Measurements from ENCODE around the gene LAMTOR2. TPM values are rescaled to one million over a fixed set of nuclear protein-coding genes. Genes with fewer than 3 reads are reported as not detected.

The LAMTOR2 gene
- total and polyA plus RNA-seq, 9 of the 15 experiments (the other 6 are each of a cell fraction or from before 2014, with no cell fraction given), result 39.0 to 161 (median 74.6) TPM

DNA sequence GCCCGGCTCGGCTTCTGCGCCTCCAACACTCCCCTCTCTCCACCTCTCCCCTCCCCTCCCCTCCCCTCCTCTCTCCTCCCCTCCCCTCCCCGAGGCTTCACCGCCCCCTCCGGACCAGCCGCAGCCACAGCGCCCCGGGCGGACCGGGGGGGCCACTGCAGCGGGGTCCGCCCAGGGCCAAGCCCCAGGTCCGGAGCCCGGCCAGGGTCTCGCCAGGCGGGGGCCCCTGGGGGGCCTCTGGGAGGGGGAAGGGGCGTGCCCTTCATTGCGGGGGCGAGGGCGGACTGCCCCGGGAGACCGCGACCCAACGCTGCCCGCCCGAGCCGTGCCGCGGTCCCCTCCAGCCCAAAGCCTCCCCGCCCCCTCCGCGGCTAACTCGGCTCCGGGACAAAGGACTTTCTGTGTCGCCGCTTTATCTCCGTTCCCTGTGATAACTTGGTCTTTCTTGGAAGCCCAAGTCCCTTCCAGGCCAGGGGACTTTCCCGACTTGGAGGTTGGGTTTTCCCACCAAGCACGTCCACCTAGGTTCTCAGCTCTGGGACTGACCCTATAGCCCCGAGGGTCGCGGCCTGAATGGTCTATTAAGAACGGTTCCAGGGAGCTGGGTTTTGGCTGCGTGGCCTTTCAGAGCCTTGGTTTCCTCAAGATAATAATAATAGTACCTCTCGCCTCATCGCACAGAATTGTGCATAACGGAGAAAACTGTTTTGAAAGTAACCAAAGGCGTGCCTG is 648 bp upstream of the LAMTOR2 start, which contains the start of gene UBQLN4 (continued):
- TF ChIP-seq, protein P1, sequence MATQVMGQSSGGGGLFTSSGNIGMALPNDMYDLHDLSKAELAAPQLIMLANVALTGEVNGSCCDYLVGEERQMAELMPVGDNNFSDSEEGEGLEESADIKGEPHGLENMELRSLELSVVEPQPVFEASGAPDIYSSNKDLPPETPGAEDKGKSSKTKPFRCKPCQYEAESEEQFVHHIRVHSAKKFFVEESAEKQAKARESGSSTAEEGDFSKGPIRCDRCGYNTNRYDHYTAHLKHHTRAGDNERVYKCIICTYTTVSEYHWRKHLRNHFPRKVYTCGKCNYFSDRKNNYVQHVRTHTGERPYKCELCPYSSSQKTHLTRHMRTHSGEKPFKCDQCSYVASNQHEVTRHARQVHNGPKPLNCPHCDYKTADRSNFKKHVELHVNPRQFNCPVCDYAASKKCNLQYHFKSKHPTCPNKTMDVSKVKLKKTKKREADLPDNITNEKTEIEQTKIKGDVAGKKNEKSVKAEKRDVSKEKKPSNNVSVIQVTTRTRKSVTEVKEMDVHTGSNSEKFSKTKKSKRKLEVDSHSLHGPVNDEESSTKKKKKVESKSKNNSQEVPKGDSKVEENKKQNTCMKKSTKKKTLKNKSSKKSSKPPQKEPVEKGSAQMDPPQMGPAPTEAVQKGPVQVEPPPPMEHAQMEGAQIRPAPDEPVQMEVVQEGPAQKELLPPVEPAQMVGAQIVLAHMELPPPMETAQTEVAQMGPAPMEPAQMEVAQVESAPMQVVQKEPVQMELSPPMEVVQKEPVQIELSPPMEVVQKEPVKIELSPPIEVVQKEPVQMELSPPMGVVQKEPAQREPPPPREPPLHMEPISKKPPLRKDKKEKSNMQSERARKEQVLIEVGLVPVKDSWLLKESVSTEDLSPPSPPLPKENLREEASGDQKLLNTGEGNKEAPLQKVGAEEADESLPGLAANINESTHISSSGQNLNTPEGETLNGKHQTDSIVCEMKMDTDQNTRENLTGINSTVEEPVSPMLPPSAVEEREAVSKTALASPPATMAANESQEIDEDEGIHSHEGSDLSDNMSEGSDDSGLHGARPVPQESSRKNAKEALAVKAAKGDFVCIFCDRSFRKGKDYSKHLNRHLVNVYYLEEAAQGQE (IDR thresholded peaks at IDR 0.05; ENCODE audit: borderline replicate concordance), result no peak
- TF ChIP-seq, protein P1 (CRISPR knock-in tag; IDR thresholded peaks at IDR 0.05; ENCODE audit: low read depth), result no peak
- TF ChIP-seq, protein P2, sequence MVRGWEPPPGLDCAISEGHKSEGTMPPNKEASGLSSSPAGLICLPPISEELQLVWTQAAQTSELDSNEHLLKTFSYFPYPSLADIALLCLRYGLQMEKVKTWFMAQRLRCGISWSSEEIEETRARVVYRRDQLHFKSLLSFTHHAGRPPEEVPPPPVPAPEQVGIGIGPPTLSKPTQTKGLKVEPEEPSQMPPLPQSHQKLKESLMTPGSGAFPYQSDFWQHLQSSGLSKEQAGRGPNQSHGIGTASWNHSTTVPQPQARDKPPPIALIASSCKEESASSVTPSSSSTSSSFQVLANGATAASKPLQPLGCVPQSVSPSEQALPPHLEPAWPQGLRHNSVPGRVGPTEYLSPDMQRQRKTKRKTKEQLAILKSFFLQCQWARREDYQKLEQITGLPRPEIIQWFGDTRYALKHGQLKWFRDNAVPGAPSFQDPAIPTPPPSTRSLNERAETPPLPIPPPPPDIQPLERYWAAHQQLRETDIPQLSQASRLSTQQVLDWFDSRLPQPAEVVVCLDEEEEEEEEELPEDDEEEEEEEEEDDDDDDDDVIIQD (CRISPR knock-in tag; IDR thresholded peaks at IDR 0.05), result no peak
- TF ChIP-seq, protein P3, sequence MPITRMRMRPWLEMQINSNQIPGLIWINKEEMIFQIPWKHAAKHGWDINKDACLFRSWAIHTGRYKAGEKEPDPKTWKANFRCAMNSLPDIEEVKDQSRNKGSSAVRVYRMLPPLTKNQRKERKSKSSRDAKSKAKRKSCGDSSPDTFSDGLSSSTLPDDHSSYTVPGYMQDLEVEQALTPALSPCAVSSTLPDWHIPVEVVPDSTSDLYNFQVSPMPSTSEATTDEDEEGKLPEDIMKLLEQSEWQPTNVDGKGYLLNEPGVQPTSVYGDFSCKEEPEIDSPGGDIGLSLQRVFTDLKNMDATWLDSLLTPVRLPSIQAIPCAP (CRISPR knock-in tag; IDR thresholded peaks at IDR 0.05; ENCODE audit: borderline replicate concordance), result no peak
- no peak for TF ChIP-seq HNRNPK (IDR thresholded peaks at IDR 0.05; ENCODE audit: low read depth, low read length, poor library complexity, severe bottlenecking)
- TF ChIP-seq YY1 (IDR thresholded peaks at IDR 0.05; ENCODE audit: borderline replicate concordance in 1 of 3, control insufficient read depth in 1 of 3, extremely low read depth in 1 of 3, insufficient read depth in 3 of 3, insufficient read length in 1 of 3, insufficient replicate concordance in 2 of 3, low read depth in 1 of 3, low read length in 2 of 3), result peak in 1 of 3 experiments; percentile 5
- peak; percentile 34; the same call in 1 of the 2 replicates for TF ChIP-seq CHD2 (IDR thresholded peaks at IDR 0.05; ENCODE audit: low read depth, low read length)
- no peak for TF ChIP-seq TEAD1 (CRISPR knock-in tag; IDR thresholded peaks at IDR 0.05)
- TF ChIP-seq ZNF232 (CRISPR knock-in tag; IDR thresholded peaks at IDR 0.05), result no peak
- TF ChIP-seq ZNF212 (CRISPR knock-in tag; IDR thresholded peaks at IDR 0.05), result no peak; the same call in 1 of the 2 replicates
- TF ChIP-seq, protein P4, sequence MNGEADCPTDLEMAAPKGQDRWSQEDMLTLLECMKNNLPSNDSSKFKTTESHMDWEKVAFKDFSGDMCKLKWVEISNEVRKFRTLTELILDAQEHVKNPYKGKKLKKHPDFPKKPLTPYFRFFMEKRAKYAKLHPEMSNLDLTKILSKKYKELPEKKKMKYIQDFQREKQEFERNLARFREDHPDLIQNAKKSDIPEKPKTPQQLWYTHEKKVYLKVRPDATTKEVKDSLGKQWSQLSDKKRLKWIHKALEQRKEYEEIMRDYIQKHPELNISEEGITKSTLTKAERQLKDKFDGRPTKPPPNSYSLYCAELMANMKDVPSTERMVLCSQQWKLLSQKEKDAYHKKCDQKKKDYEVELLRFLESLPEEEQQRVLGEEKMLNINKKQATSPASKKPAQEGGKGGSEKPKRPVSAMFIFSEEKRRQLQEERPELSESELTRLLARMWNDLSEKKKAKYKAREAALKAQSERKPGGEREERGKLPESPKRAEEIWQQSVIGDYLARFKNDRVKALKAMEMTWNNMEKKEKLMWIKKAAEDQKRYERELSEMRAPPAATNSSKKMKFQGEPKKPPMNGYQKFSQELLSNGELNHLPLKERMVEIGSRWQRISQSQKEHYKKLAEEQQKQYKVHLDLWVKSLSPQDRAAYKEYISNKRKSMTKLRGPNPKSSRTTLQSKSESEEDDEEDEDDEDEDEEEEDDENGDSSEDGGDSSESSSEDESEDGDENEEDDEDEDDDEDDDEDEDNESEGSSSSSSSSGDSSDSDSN (IDR thresholded peaks at IDR 0.05; ENCODE audit: borderline replicate concordance in 1 of 2, low read depth in 2 of 2, low read length in 2 of 2), result 0 out of 4 replicates have a peak, but pooled peaks of 1 of the 2 experiments have one; percentile 6
- TF ChIP-seq SRF (CRISPR knock-in tag; IDR thresholded peaks at IDR 0.05), result no peak
